GM06990 (cell line): ENCODE results near the gene PKM.

Experiments
- DNase-seq: peaks from one replicate; pipeline ENCODE4 v3.0.0-alpha.2; 2011; ENCODE audit not compliant: insufficient read length; ENCODE audit errors: extremely low read depth
- H3K27me3 ChIP-seq: replicated peaks from 2 replicates; pipeline ENCODE4 v1.6.0; 2011; ENCODE audit warnings: low read length; ENCODE audit not compliant: control insufficient read depth, insufficient read depth
- H3K36me3 ChIP-seq: 2 replicates; pipeline ENCODE4 v1.5.1; 2011; ENCODE audit warnings: low read length; ENCODE audit not compliant: control insufficient read depth, insufficient read depth
- H3K4me3 ChIP-seq: replicated peaks from 2 replicates; pipeline ENCODE4 v1.5.1; 2011; ENCODE audit warnings: low read depth, mild to moderate bottlenecking, control low read depth, low read length
- CTCF ChIP-seq: IDR thresholded peaks from 2 replicates; pipeline ENCODE4 v1.5.1; 2011; ENCODE audit warnings: low read length, control low read depth, mild to moderate bottlenecking, inconsistent platforms; ENCODE audit not compliant: insufficient read depth, poor library complexity, severe bottlenecking

Gene PKM

DNA sequence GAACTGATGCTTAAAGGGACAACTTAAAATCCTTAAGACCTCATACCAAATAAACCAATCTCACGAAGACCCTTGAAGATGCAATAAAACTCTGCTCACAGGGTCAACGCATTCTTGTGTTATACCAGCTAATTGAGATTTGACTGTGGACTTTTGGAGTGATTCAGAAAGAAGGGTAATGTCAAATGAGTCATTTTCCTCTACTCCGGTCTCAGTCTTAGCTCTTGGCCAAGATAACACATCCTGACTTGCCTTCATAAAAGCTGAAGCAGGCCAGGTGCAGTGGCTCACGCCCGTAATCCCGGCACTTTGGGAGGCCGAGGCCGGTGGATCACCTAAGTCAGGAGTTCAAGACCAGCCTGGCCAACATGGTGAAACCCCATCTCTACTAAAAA is 3.8 kb downstream of the PKM start:
- no peak for TF ChIP-seq CTCF
- DNase-seq, result peak; percentile 59
- Histone ChIP-seq H3K36me3 (peaks cover 17% of the 10 kb centered on the region), H3K4me3 (peak overlapping the region; percentile 76), H3K27me3 (no peaks in the 10 kb centered on the region)

GRCh38 chr15:72223278-72223677 is 7.7 kb downstream of the PKM start:
- Histone ChIP-seq H3K4me3 (no peak overlapping the region), H3K36me3 (peaks cover 40% of the 10 kb centered on the region), H3K27me3 (no peaks in the 10 kb centered on the region)
- TF ChIP-seq CTCF, result no peak
- no peak for DNase-seq

DNA sequence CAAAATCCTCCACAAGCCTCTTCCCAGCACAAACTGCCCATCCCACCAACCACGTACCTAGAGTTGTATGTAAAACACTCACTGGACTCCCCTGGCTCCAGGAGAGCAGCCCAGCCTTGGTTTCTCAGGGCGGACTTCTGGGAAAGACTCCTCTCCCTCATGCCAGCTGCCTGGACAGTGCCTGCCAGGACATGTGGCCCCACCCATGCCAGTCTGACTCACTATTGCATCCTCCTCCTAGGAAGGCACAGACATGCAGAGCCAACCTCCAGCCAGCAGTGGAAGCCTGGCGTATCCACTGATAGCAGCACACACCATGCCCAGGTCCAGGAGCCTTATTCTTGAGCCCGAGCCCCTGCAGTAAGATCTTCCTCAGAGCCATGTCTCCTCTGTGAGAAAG is 8.6 kb downstream of the PKM start:
- Histone ChIP-seq H3K27me3 (no peaks in the 10 kb centered on the region), H3K36me3 (peaks cover 44% of the 10 kb centered on the region), H3K4me3 (no peak overlapping the region)
- DNase-seq, result no peak
- no peak for TF ChIP-seq CTCF

GRCh38 chr15:72220687-72221086 is 10.3 kb downstream of the PKM start:
- H3K27me3 ChIP-seq, result no peaks in the 10 kb centered on the region
- peaks cover 57% of the 10 kb centered on the region for H3K36me3 ChIP-seq
- H3K4me3 ChIP-seq, result no peak overlapping the region
- DNase-seq, result no peak
- no peak for TF ChIP-seq CTCF

- H3K36me3 ChIP-seq, result peaks cover 46% of the 10 kb centered on the region
These were observed 13.8 kb downstream of the PKM start for GRCh38 chr15:72217216-72217615.

More at GRCh38 chr15:72217216-72217615, 13.8 kb downstream of the PKM start:
- Histone ChIP-seq H3K4me3 (no peak overlapping the region), H3K27me3 (no peaks in the 10 kb centered on the region)
- TF ChIP-seq CTCF, result no peak
- no peak for DNase-seq
